CD14-positive monocyte (primary cell): ENCODE measurements around the gene RHOBTB1. TPM values are rescaled to one million over a fixed set of nuclear protein-coding genes. Genes with fewer than 3 reads are reported as not detected.

Experiments used
- DNase-seq, 3 donors: peaks; one replicate each; pipeline ENCODE4 v3.0.0-alpha.2; 2011 to 2022
- H2AFZ ChIP-seq: 2 replicates; pipeline ENCODE4 v1.6.0; 2012; ENCODE audit warnings: mild to moderate bottlenecking, low read depth, low read length, inconsistent platforms; ENCODE audit not compliant: insufficient read depth, poor library complexity, severe bottlenecking
- H3K27ac ChIP-seq, 2 donors: 1 replicate in 1 of 2; 2 replicates in 1 of 2; pipeline ENCODE4 v1.5.1; 2012 to 2013; ENCODE audit warnings: low read length in 2 of 2, control low read depth in 1 of 2, inconsistent platforms in 1 of 2, low read depth in 1 of 2, mild to moderate bottlenecking in 1 of 2
- H3K27me3 ChIP-seq, 2 donors: one replicate each; pipeline versions ENCODE4 v1.6.0 to v1.6.1; 2011 to 2013; ENCODE audit warnings: low read length in 2 of 2; ENCODE audit not compliant: control insufficient read depth in 2 of 2, insufficient read depth in 2 of 2
- H3K36me3 ChIP-seq, 2 donors: replicated peaks in 1 of 2; 1 replicate in 1 of 2; 2 replicates in 1 of 2; pipeline versions ENCODE4 v1.5.1 to v1.6.1; 2012 to 2013; ENCODE audit warnings: low read length in 2 of 2, control low read depth in 1 of 2, inconsistent platforms in 1 of 2, mild to moderate bottlenecking in 1 of 2; ENCODE audit not compliant: insufficient read depth in 2 of 2, control insufficient read depth in 1 of 2
- H3K4me1 ChIP-seq, 2 donors: 1 replicate in 1 of 2; 2 replicates in 1 of 2; pipeline versions ENCODE4 v1.5.1 to v1.6.1; 2012 to 2013; ENCODE audit warnings: low read length in 2 of 2, control low read depth in 1 of 2, inconsistent platforms in 1 of 2, mild to moderate bottlenecking in 1 of 2, moderate library complexity in 1 of 2; ENCODE audit not compliant: insufficient read depth in 2 of 2, control insufficient read depth in 1 of 2
- H3K4me2 ChIP-seq: replicated peaks from 2 replicates; pipeline ENCODE3; 2012; ENCODE audit warnings: low read length, moderate library complexity, mild to moderate bottlenecking; ENCODE audit not compliant: poor library complexity, severe bottlenecking; ENCODE audit errors: extremely low read depth
- H3K4me3 ChIP-seq, 3 experiments: fragments of 200-600 bp in 1 of 3; sonication (generic) in 1 of 3; replicated peaks in 1 of 3; 1 replicate in 2 of 3; 2 replicates in 1 of 3; pipeline ENCODE4 v1.5.1; 2011 to 2013; ENCODE audit warnings: low read length in 3 of 3, mild to moderate bottlenecking in 3 of 3, control low read depth in 2 of 3, low read depth in 2 of 3, inconsistent platforms in 1 of 3, moderate library complexity in 1 of 3
- H3K79me2 ChIP-seq: 2 replicates; pipeline ENCODE4 v1.6.0; 2012; ENCODE audit warnings: mild to moderate bottlenecking, control low read depth, inconsistent platforms, low read length, moderate library complexity; ENCODE audit not compliant: insufficient read depth
- H3K9ac ChIP-seq: 2 replicates; pipeline ENCODE4 v1.6.0; 2017; ENCODE audit warnings: low read length, mild to moderate bottlenecking; ENCODE audit not compliant: insufficient read depth, poor library complexity, severe bottlenecking
- H3K9me3 ChIP-seq, 2 donors: replicated peaks in 1 of 2; 1 replicate in 1 of 2; 2 replicates in 1 of 2; pipeline versions ENCODE4 v1.5.1 to v1.6.1; 2012 to 2013; ENCODE audit warnings: low read length in 2 of 2, control low read depth in 1 of 2; ENCODE audit not compliant: control insufficient read depth in 1 of 2, insufficient read depth in 1 of 2
- H4K20me1 ChIP-seq: 2 replicates; pipeline ENCODE4 v1.6.0; 2012; ENCODE audit warnings: mild to moderate bottlenecking, low read length, control low read depth, moderate library complexity; ENCODE audit not compliant: insufficient read depth
- H3K27ac Mint-ChIP-seq, 7 donors: one replicate each; pipeline ENCODE4 v1.8.0; 2020; ENCODE audit warnings: mild to moderate bottlenecking in 7 of 7, mixed read lengths in 7 of 7, moderate library complexity in 6 of 7, inconsistent platforms in 2 of 7
- H3K27me3 Mint-ChIP-seq, 3 donors: one replicate each; pipeline ENCODE4 v1.8.0; 2021 to 2022; ENCODE audit warnings: low read depth in 3 of 3, mild to moderate bottlenecking in 3 of 3, mixed read lengths in 3 of 3, moderate library complexity in 3 of 3, inconsistent platforms in 1 of 3
- H3K36me3 Mint-ChIP-seq, 2 donors: one replicate each; pipeline ENCODE4 v1.8.0; 2020; ENCODE audit warnings: mixed read lengths in 2 of 2, inconsistent platforms in 1 of 2, mild to moderate bottlenecking in 1 of 2
- H3K4me1 Mint-ChIP-seq: one replicate; pipeline ENCODE4 v1.8.0; 2020; ENCODE audit warnings: mild to moderate bottlenecking, mixed read lengths
- H3K4me3 Mint-ChIP-seq, 2 donors: one replicate each; pipeline ENCODE4 v1.8.0; 2020; ENCODE audit warnings: mild to moderate bottlenecking in 2 of 2, mixed read lengths in 2 of 2, moderate library complexity in 1 of 2
- H3K9me3 Mint-ChIP-seq, 7 donors: one replicate each; pipeline ENCODE4 v1.8.0; 2020 to 2022; ENCODE audit warnings: mixed read lengths in 7 of 7, mild to moderate bottlenecking in 6 of 7, moderate library complexity in 6 of 7, inconsistent platforms in 2 of 7
- WGBS: methylation state at CpG from one replicate; pipeline ENCODE4 v1.1.5; 2013; ENCODE audit warnings: missing lambda C conversion rate; ENCODE audit not compliant: insufficient coverage; 5-methylcytosine and 5-hydroxymethylcytosine counted together
- intact Hi-C, 2 donors: fragments of 100-400 bp; cut with micrococcal nuclease; formaldehyde crosslinking; loops; one replicate each; pipeline versions ENCODE4 v1.15.0 to v1.15.1; 2023
- polyA plus RNA-seq, 3 donors: library from polyadenylated mRNA; depleted of rRNA in 1 of 3; unstranded in 2 of 3; stranded (reverse) in 1 of 3; fragments of 300-500 nt in 2 of 3; fragments of >200 nt in 1 of 3; fragmentation: Illumina TruSeq in 2 of 3; gene quantifications; 1 replicate in 2 of 3; 2 replicates in 1 of 3; pipeline ENCODE4 v1.2.3, GENCODE V29; 2012 to 2021
- TF ChIP-seq, protein P1 (sequence below): fragments of 200-600 bp; IDR thresholded peaks from one replicate; pipeline ENCODE4 v1.8.0; 2022; ENCODE audit warnings: antibody characterized with exemption, mild to moderate bottlenecking

Gene RHOBTB1
- polyA plus RNA-seq, 3 donors: 0.41 to 0.96 (median 0.62) TPM

DNA sequence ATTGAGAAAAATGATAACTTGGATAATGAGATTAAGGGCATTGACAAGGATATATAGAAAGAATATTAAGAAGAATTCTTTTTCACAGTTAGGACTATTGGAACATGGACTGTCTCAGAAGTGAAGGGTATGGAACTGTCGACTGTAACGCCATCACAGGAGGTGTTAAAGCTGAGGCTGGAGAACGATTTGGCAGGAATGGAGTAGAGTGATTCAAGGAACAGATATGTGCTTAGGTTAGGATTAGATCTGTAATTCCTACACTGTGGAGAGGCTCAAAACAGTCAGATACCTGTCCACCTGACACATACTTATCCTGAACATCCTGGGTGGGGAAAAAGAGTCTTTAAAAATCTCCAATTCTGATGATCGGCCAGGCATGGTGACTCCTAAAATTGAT, 30.9 kb downstream of the RHOBTB1 start:
- Histone ChIP-seq H3K27me3 (no peaks in the 10 kb centered on the region), H2AFZ (no peak overlapping the region), H3K4me1 (peaks cover 3 to 8% of the 10 kb centered on the region in 2 donors), H3K36me3 (no peaks in the 10 kb centered on the region), H3K4me2 (no peak overlapping the region), H3K79me2 (no peaks in the 10 kb centered on the region), H3K9ac (no peak overlapping the region), H3K9me3 (peaks cover 0 to 4% of the 10 kb centered on the region in 2 donors), H3K27ac (no peak overlapping the region), H3K4me3 (no peak overlapping the region), H4K20me1 (no peaks in the 10 kb centered on the region)
- Mint-ChIP-seq H3K4me3 (no peak overlapping the region), H3K27me3 (no peaks in the 10 kb centered on the region), H3K4me1 (peaks cover 14% of the 10 kb centered on the region), H3K27ac (no peak overlapping the region), H3K9me3 (peaks cover 0 to 7% (median 4%) of the 10 kb centered on the region in 7 donors), H3K36me3 (no peaks in the 10 kb centered on the region)
- intact Hi-C loops: no loop called here
- TF ChIP-seq, protein P1, sequence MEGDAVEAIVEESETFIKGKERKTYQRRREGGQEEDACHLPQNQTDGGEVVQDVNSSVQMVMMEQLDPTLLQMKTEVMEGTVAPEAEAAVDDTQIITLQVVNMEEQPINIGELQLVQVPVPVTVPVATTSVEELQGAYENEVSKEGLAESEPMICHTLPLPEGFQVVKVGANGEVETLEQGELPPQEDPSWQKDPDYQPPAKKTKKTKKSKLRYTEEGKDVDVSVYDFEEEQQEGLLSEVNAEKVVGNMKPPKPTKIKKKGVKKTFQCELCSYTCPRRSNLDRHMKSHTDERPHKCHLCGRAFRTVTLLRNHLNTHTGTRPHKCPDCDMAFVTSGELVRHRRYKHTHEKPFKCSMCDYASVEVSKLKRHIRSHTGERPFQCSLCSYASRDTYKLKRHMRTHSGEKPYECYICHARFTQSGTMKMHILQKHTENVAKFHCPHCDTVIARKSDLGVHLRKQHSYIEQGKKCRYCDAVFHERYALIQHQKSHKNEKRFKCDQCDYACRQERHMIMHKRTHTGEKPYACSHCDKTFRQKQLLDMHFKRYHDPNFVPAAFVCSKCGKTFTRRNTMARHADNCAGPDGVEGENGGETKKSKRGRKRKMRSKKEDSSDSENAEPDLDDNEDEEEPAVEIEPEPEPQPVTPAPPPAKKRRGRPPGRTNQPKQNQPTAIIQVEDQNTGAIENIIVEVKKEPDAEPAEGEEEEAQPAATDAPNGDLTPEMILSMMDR: no peak
- DNase-seq: no peak
- WGBS: no CpG with 5 or more reads among the region's 4 CpGs

DNA sequence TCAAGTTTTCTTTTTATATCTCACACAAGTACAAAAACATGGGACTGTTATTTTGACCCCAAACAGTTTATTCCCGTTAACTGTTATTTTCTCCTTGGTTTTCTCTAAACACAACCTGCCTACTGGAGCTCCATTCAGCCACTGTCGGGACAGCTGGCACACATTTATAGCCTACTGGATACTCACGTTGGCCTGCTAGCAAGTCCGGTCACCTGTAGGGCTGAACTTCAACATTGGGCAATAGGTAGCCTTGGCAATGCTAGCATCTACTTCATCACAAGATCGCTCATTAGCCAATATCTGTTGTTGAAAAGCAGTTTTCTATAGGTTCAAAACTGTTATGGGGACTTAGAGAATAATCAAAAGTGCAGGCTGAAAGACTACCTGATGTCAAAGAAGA, 32.3 kb downstream of the RHOBTB1 start:
- H3K9me3 ChIP-seq: peaks cover 0 to 3% of the 10 kb centered on the region in 2 donors

More for the DNA sequence above, 32.3 kb downstream of the RHOBTB1 start:
- no peak overlapping the region for H3K4me3 Mint-ChIP-seq
- whole genome bisulfite sequencing: 93% methylated on average over 3 of the region's 5 CpGs
- Histone ChIP-seq H3K4me3 (no peak overlapping the region), H3K79me2 (no peaks in the 10 kb centered on the region), H3K27ac (no peak overlapping the region), H3K4me2 (no peak overlapping the region), H2AFZ (no peak overlapping the region), H4K20me1 (no peaks in the 10 kb centered on the region), H3K27me3 (no peaks in the 10 kb centered on the region), H3K4me1 (peaks cover 3 to 8% of the 10 kb centered on the region in 2 donors), H3K36me3 (no peaks in the 10 kb centered on the region), H3K9ac (no peak overlapping the region)
- peaks cover 14% of the 10 kb centered on the region for H3K4me1 Mint-ChIP-seq
- H3K36me3 Mint-ChIP-seq: peaks cover 2 to 7% of the 10 kb centered on the region in 2 donors
- TF ChIP-seq, protein P1: no peak
- H3K27ac Mint-ChIP-seq: no peak overlapping the region
- H3K9me3 Mint-ChIP-seq: peaks cover 3 to 9% (median 6%) of the 10 kb centered on the region in 7 donors
- intact Hi-C loops: no loop called here
- no peaks in the 10 kb centered on the region for H3K27me3 Mint-ChIP-seq
- no peak for DNase-seq
